Lung (tissue), 12 donors: ENCODE measurements around the gene ZBED4. TPM values are rescaled to one million over a fixed set of nuclear protein-coding genes. Genes with fewer than 3 reads are reported as not detected.

Experiments
- ATAC-seq: fragments of 200-7000 bp; cut with Tn5 transposase; one replicate; pipeline ENCODE4 v1.9.1; 2020; ENCODE audit warnings: moderate number of reproducible peaks; ENCODE audit not compliant: insufficient read depth, low FRiP score
- DNase-seq, 3 donors: peaks; one replicate each; pipeline ENCODE4 v3.0.0-alpha.2; 2013 to 2017
- H3K27ac ChIP-seq, 2 donors: one replicate each; pipeline ENCODE4 v1.5.1; 2013; ENCODE audit warnings: mild to moderate bottlenecking in 2 of 2, moderate library complexity in 2 of 2, control low read depth in 1 of 2, inconsistent platforms in 1 of 2, low read depth in 1 of 2, low read length in 1 of 2
- H3K27me3 ChIP-seq, 3 donors: one replicate each; pipeline ENCODE4 v1.5.1; 2013; ENCODE audit warnings: low read length in 2 of 3; ENCODE audit not compliant: control insufficient read depth in 3 of 3, insufficient read depth in 3 of 3
- H3K36me3 ChIP-seq, 4 donors: one replicate each; pipeline ENCODE4 v1.5.1; 2013; ENCODE audit warnings: low read length in 4 of 4, mild to moderate bottlenecking in 1 of 4, moderate library complexity in 1 of 4; ENCODE audit not compliant: control insufficient read depth in 4 of 4, insufficient read depth in 4 of 4
- H3K4me1 ChIP-seq, 5 donors: one replicate each; pipeline ENCODE4 v1.5.1; 2013; ENCODE audit warnings: low read length in 5 of 5, mild to moderate bottlenecking in 2 of 5, moderate library complexity in 1 of 5; ENCODE audit not compliant: control insufficient read depth in 5 of 5, insufficient read depth in 5 of 5
- H3K4me3 ChIP-seq: one replicate; pipeline ENCODE4 v1.5.1; 2013; ENCODE audit warnings: mild to moderate bottlenecking, control low read depth, moderate library complexity
- H3K9ac ChIP-seq, 2 donors: one replicate each; pipeline ENCODE4 v1.5.1; 2013; ENCODE audit warnings: low read length in 2 of 2, control low read depth in 1 of 2; ENCODE audit not compliant: insufficient read depth in 1 of 2
- H3K9me3 ChIP-seq, 4 donors: one replicate each; pipeline ENCODE4 v1.5.1; 2013; ENCODE audit warnings: low read length in 3 of 4, mild to moderate bottlenecking in 1 of 4, moderate library complexity in 1 of 4; ENCODE audit not compliant: control insufficient read depth in 4 of 4, insufficient read depth in 3 of 4
- WGBS, 2 donors: extraction: QIAGEN DNeasy Blood & Tissue Kit; methylation state at CpG; one replicate each; pipeline ENCODE4 v1.1.7; 2013; 5-methylcytosine and 5-hydroxymethylcytosine counted together
- polyA plus RNA-seq, 2 donors: library from polyadenylated mRNA; stranded (reverse); fragments of 200-250 nt; gene quantifications; one replicate each; pipeline ENCODE4 v1.2.1, GENCODE V29; 2013
- total RNA-seq, 2 donors: library from RNA; depleted of rRNA in 1 of 2; stranded (reverse); fragments of >200 nt in 1 of 2; gene quantifications; one replicate each; pipeline ENCODE4 v1.2.1, GENCODE V29; 2014 to 2021
- TF ChIP-seq, protein P1 (sequence below): IDR thresholded peaks from 2 replicates; pipeline ENCODE4 v1.5.1; 2012; ENCODE audit warnings: mild to moderate bottlenecking; ENCODE audit errors: control extremely low read depth, extremely low read depth
- donor health status: control.
- donor health status: control.
- donor health status: Bipolar disorder and iron deficiency.
- donor health status: healthy.
- donor health status: DM: yes; HTN: yes; CAD: no.

The ZBED4 gene
- total and polyA plus RNA-seq, 4 donors = 3.9 to 13.2 (median 9.1) TPM

DNA sequence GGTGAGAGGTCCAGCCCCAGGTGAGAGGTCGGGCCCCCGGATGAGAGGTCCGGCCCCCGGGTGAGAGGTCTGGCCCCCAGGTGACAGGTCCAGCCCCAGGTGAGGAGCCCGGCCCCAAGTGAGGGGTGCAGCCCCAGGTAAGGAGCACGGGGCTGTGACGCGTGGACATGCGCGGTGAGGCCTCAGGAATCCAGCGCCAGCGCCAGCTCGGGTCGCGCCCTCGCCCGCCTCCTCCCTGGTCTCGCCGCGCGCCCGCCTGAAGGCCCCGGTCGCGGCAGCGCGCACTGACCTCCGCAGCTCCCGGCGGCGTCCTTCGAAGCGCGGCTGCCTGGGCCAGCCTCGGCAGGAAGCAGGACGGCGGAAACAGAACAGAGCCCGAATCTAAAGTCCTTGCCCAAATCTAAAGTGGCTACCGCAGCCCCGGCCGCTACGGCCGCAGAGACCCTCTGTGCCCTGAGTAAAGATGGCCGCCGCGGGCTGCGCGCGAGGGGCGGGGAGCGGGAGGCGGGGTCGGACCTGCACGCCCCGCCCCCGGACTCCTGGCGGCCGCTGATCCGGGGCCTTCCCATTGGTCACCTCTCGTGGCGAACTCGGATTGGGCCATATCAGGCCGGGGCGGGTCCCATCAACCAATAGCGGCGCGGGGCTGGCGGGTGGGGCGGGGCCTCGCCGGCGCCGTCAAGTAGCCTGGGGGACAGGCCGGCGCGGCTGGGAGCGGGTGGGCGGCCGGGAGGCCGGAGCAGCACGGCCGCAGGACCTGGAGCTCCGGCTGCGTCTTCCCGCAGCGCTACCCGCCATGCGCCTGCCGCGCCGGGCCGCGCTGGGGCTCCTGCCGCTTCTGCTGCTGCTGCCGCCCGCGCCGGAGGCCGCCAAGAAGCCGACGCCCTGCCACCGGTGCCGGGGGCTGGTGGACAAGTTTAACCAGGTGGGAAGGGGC, 64.6 kb downstream of the ZBED4 start, which contains the start of the genes ALG12 and CRELD2:
ALG12 (minus strand) TSS at position 465 of the 937 bp plus-strand sequence. CDS start 4,673 bp downstream, outside the sequence.
CRELD2 (plus strand) TSS at position 661 of the 937 bp plus-strand sequence; CDS start at position 797, 136 bp downstream.
- WGBS, 2 donors = 1% methylated on average over 94 to 103 of the region's 103 CpGs
- TF ChIP-seq, protein P1, sequence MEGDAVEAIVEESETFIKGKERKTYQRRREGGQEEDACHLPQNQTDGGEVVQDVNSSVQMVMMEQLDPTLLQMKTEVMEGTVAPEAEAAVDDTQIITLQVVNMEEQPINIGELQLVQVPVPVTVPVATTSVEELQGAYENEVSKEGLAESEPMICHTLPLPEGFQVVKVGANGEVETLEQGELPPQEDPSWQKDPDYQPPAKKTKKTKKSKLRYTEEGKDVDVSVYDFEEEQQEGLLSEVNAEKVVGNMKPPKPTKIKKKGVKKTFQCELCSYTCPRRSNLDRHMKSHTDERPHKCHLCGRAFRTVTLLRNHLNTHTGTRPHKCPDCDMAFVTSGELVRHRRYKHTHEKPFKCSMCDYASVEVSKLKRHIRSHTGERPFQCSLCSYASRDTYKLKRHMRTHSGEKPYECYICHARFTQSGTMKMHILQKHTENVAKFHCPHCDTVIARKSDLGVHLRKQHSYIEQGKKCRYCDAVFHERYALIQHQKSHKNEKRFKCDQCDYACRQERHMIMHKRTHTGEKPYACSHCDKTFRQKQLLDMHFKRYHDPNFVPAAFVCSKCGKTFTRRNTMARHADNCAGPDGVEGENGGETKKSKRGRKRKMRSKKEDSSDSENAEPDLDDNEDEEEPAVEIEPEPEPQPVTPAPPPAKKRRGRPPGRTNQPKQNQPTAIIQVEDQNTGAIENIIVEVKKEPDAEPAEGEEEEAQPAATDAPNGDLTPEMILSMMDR = no peak
- H3K4me3 ChIP-seq = peak within 1 kb of the TSS; percentile 86
- no peaks in the 10 kb centered on the region for H3K9me3 ChIP-seq
- DNase-seq = peak; percentile 98 to 99 (median 98)
- ATAC-seq = peak; percentile 97
- H3K27me3 ChIP-seq = no peaks in the 10 kb centered on the region
- peaks cover 0 to 12% (median 9%) of the 10 kb centered on the region in 5 donors for H3K4me1 ChIP-seq
- H3K9ac ChIP-seq = peak within 1 kb of the TSS; percentile 59 to 61
- peak within 1 kb of the TSS; percentile 97 to 98 for H3K27ac ChIP-seq
- peaks cover 0 to 18% (median 14%) of the 10 kb centered on the region in 4 donors for H3K36me3 ChIP-seq

DNA sequence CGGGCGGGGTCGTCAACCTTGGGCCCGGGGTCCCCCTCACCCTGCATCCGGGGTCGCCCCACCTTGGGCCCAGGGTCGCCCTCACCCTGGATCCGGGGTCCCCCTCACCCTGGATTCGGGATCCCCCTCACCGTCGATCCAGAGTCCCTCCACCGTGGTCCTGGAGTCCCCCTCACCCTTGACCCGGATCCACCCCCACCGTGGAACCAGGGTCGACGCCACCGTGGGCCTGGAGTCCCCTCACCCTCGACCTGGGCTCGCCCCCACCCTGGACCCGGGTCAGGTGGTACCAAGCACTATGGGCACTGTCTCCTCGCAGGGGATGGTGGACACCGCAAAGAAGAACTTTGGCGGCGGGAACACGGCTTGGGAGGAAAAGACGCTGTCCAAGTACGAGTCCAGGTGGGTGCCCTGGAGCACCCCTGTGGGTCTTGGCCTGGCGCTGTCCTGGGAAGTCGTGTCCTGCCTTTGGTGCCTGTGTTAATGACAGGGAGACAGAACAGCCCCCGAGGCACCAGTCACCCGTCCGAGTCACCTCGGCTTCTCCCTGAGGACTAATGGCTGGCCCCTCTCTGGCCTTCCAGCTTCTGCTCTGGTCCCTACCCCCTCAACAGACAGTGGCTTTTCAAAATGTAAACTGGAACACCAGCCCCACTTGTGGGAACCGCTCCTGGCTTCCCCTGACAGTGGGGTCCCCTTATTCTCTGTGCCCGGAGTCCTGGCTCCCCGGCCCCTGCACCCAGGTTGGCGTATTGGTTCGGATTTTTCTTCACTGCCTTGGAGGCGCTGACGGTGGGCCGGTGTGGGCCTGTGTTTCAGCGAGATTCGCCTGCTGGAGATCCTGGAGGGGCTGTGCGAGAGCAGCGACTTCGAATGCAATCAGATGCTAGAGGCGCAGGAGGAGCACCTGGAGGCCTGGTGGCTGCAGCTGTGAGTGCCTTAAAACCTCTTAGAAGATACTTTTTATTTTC, 65.6 kb downstream of the ZBED4 start:
- Histone ChIP-seq H3K4me1 (peaks cover 0 to 12% (median 9%) of the 10 kb centered on the region in 5 donors), H3K27ac (peak overlapping the region; percentile 80 to 82), H3K27me3 (no peaks in the 10 kb centered on the region), H3K4me3 (peak overlapping the region; percentile 86), H3K9me3 (no peaks in the 10 kb centered on the region), H3K9ac (peak overlapping the region; percentile 25 to 42), H3K36me3 (peaks cover 0 to 14% (median 13%) of the 10 kb centered on the region in 4 donors)
- TF ChIP-seq, protein P1 = no peak
- WGBS, 2 donors = 40 to 48% methylated on average over 43 to 47 of the region's 47 CpGs
- DNase-seq (no peak), ATAC-seq (no peak)

DNA sequence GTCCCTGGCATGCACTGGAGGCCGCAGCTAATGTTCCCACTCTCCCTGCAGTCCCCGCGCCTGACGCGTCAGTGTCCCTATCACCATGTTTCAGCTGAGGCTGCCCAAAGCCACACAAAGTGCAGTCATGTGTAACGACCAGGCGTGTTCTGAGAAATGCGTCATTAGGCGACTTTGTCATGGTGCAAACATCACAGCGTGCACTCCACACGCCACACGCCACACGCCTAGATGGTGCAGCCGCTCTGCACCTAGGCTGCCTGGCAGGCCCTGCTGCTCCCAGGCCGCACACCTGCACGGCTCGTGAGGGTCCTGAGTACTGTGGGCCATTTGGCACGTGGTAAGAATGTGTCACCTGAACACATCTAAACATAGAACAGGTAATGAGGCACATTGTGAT, 67.2 kb downstream of the ZBED4 start:
- H3K9me3 ChIP-seq = no peaks in the 10 kb centered on the region
- H3K4me1 ChIP-seq = peaks cover 0 to 12% (median 9%) of the 10 kb centered on the region in 5 donors
- 97 to 98% methylated on average over 18 of the region's 18 CpGs for WGBS, 2 donors
- TF ChIP-seq, protein P1 = no peak
- H3K36me3 ChIP-seq = peaks cover 0 to 25% (median 13%) of the 10 kb centered on the region in 4 donors
- no peaks in the 10 kb centered on the region for H3K27me3 ChIP-seq
- no peak overlapping the region for H3K27ac ChIP-seq
- H3K4me3 ChIP-seq = no peak overlapping the region
- DNase-seq = no peak
- no peak overlapping the region for H3K9ac ChIP-seq
- no peak for ATAC-seq
